NCI-H128 (cell line): ENCODE results near the gene LYZL1.
"Not testable (repeated sequence)": the region's sequence is repeated elsewhere in the genome, so short reads cannot be mapped to it uniquely, and the experiment has no call there.

ENCODE experiments used
- DNase-seq: peaks from one replicate; lab custom pipeline; 2025; ENCODE audit not compliant: unreplicated experiment; lab: John Stamatoyannopoulos, UW

LYZL1 gene

DNA sequence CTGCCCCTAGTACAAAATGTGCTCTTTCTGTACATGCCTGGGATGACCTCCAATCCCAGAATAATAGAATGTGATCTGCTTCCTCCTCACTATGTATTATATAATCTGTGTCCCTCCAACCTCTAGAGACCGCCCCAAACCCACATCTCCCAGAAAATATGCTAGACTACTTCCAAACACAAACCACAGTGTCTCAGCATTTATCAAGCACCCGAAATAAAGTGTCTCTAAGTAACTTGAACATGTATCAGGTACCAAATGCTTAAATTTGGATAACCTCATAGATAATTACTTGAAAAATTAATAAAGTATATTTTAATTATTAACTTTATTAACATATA, 16.1 kb downstream of the LYZL1 start:
- DNase-seq, result no peak

DNA sequence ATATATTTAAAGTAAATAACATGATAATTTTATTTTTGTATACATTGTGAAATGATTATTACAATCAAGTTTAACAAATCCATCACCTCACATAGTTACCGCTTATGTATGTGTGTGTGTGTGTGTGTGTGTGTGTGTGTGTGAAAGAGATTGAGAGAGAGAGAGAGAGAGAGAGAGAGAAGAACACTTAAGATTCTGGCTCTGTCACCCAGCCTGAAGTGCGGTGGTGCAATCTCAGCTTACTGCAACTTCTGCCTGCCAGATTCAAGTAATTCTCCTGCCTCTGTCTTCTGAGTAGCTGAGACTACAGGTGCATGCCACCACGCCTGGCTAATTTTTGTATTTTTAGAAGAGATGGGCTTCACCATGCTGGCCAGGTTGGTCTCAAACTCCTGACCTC, 17.8 kb downstream of the LYZL1 start:
- no peak for DNase-seq

GRCh38 chr10:29308142-29308541, 19.3 kb downstream of the LYZL1 start:
- not testable (repeated sequence) for DNase-seq

DNA sequence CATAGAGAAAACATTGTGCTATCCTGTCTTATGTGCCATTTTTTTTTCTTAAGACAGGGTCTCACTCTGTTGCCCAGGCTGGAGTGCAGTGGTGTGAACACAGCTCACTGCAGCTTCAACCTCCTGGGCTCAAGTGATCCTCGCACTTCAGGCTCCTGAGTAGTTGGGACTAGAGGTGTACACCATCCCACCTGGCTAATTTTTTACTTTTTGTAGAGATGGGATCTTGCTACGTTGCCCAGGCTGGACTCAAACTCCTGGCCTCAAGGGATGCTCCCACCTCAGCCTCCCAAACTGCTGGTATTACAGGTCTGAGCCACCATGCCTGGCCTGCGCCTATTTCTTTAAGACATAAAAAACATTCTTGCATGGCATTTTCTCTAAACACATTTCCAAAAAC, 20.6 kb downstream of the LYZL1 start:
- DNase-seq, result no peak

- not testable (repeated sequence) for DNase-seq
Measured at GRCh38 chr10:29310463-29310862, 21.6 kb downstream of the LYZL1 start.

- DNase-seq, result no peak
Measured at GRCh38 chr10:29313071-29313470, 24.2 kb downstream of the LYZL1 start.

- DNase-seq, result no peak
Measured at GRCh38 chr10:29314726-29315125, 25.9 kb downstream of the LYZL1 start.

DNA sequence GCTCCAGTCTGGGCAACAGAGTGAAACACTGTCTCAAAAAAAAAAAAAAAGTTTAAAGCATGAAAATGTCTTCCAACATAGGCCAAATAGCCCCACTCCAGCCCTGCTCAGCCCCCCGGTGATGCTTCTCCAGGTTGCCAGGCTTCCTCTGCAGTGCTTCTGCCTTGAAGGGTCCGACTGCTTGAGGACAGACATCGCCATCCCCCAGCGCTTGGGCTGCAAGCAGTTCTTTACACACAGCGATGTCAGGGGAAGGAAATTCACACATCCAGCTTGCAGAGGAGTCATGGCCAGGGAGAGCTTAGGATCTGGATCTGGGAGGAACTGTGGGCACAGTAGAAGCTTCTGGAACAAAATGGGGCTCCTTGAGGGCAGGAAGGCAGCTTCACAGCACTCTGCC, 26.9 kb downstream of the LYZL1 start:
- no peak for DNase-seq

DNA sequence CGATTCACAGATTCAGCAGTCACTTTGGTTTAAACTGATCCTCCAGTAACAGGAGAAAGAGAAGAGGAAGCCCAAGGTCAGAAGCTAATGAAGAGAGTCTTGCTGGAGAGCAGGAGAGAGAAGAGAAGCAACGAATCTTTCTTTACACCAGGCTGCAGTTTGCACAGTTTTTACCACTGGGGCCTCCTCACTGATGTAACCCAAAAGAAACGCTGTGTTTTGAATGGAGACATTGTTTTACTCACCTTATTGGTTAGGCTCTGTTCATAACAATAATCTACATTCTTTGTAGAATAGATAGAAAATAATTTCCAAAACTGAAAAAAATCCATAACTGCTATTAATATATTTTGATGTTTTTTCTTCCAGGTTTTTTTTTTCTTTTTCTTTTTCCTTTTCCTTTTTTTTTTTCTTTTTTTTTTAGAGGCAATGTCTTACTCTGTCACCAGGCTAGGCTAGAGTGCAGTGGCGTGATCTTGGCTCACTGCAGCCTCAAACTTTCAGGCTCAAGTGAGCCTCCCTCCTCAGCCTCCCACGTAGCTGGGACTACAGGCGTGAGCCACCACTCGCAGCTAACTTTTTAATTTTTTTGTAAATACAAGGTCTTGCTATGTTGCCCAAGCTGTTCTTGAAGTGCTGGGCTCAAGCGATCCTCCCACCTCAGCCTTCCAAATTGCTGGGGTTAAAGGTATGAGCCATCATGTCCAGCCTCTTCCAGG, 27.6 kb downstream of the LYZL1 start:
- DNase-seq, result no peak

- no peak for DNase-seq
Measured at GRCh38 chr10:29317027-29317420, 28.2 kb downstream of the LYZL1 start.

- DNase-seq, result no peak
Measured at GRCh38 chr10:29317423-29318021, 28.7 kb downstream of the LYZL1 start.

DNA sequence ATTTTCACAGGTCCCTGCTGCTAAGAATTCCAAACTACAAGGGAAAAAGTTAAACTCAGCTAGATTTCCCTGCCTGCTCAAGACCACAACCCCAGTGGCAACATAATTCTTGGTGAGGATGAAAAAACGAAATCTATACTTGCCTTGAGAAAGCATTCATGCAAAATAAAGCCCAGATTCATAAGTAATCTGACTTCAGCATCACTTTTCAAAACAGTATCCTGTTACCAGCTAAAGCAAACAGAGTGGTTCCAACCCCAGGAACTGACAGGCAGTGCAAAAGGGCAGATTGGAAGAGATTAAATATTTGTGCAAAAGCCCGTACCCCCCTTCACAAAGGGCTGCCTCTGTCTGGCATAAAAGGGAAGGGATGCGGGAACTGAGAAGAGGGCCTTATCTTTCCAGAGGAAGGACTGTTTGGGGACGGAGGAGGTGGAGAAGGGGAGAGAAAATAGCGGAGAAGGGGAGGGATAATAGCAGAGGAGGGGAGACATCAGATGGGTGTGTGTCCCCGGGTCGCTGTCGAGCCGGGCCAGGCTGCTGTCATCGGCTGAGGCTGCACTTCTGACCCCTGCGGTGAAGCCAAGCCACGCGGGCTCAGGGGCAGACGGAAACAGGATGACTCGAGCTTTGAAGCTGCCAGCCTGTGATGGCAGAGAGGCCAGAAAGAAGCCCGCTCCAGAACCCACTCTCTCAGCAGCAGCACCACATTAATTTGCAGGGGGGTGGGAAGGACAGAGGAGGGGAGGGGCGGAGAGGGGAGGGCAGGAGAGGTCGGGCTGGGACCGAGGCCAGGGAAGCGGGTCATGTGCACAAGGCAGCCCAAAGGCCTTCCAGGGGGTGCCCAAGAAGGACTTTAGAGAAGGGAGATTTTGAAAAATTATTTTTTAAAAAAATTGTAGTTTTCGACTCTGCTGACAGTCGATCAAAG, 29.5 kb downstream of the LYZL1 start:
- DNase-seq, result not testable (repeated sequence)

DNA sequence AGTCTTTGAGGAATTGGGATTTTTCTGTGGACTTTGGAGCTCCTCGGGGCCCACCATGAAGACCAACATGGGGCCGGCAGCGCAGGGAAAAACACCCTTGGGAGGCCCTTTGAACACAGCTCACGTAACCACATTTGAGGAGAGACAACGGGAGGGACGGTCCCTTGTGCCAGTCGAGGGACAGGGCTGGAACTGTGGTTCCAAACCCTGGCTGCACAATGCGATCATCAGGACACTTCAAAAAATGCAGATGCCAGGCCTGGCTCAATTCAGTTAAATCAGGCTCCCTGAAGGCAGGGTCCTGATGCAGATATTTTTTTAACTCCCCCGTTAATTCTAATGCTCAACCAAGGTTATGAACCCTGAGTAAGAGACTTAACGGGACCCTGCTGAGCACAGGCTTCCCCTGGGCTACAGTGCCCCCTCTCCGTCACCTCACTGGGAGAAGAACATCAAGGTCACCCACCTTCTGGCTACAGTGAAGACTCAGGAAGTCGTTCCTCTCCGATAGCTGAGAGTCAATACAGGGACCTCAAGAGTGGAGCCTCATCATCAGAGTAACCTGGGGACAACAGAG, 30.4 kb downstream of the LYZL1 start:
- no peak for DNase-seq

GRCh38 chr10:29320680-29321121, 31.8 kb downstream of the LYZL1 start:
- not testable (repeated sequence) for DNase-seq

GRCh38 chr10:29321656-29322055, 32.8 kb downstream of the LYZL1 start:
- no peak for DNase-seq

GRCh38 chr10:29322918-29323317, 34.0 kb downstream of the LYZL1 start:
- no peak for DNase-seq

DNA sequence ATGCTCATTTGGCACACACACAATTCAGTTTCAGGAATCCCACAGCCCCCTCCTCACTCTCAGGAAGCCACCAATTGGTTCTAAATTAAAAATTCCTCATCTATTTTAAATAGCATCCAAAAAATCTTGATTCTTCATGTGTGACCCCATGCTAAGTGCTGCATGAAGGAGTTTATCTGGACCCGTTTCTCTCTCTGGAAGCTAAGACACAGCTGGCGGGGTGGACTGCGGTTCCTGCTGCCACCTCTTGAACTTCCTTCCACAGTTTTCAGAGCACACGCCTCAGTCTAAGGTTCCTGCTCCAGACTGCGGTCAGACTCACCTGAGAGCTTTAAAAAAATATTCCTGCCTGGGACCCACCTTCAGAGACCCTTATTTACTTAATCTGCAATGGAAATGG, 34.5 kb downstream of the LYZL1 start:
- no peak for DNase-seq

DNA sequence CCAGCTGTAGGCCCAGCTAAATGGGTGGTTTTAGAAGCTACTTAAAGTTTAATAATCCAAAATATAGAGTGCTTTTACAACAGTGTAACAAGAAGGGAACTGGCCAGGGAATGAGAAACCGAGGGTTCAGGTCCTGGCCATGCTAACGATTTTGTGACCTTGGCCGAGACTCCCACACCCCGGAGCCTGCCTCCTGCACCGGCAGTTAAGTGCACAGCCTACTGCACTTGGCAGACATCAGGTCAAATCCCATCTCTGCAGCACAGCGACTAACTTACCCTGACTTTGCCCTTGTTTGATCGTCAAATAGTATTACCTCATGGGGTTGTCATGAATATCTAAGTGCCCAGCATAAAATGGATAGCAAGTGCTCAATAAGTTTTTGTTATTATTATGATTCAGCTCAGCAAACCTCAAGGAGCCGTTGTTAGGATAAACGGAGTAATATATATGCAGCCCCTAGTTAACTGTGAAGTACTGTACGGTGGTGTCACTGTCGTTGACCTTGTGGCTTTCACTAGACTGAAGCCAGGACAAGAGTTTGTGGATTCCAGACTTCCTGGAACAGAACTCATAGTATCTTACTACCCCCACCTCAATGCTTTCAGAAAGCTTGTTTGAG, 35.5 kb downstream of the LYZL1 start:
- no peak for DNase-seq

DNA sequence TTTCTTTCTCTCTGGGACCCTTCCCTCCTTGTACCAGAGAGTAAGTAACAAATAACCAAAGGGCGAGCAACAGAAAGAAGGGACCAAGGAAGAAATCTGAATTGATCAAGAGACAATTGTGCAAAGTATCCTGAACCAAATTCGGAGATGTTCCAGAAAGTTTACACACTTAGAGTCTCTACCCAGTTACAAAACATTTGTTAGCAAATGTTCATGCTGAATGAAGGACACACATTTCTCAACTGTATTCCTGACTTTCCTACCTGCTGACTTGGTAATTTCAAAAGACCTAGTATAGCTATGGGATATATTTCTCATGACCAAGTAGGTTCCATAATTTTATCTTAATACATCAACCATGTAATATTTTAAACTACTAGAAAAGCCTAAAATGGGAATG, 37.4 kb downstream of the LYZL1 start:
- no peak for DNase-seq

DNA sequence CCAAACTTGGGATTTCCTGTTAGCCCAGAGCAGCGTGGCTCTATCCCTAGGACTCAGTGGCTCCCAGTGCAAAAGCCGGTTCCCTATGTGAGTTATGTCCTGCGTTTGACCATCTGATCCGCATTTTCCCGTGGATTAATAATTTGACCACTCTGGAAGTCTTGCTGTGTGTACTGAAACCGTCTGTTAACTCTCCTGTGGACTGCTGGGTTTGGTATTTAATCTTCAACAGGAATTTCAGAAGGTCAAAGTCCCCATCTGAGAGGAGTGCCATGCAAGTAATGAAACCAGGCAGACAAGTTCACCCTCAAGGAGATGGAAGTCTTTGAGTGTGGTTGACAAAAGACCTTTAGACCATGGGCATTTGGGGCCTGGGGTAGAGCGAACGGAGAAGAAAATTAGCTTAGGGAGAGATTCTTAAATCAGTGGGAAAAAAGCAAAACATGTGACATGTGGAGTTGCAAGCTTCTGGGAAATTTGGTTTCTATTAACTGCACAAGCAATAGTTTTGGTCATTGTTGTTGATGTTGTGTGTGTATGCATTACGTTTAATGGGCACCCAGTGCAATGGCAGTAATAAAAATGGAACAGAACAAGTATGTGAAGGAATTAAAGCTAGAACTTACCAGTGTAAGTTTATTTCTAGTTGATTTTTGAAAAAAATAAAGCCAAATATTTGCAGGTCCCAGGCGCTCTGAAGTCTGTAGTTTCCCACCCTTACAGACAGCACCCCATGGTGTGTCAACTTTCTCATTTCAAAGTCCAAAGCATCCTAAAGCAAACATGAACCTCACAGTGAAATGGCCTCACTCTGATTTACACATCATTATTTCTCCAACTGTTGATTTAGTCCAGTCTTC, 38.2 kb downstream of the LYZL1 start:
- DNase-seq, result no peak
